HL-60 (cell line): ENCODE data around the gene OTOF.

Experiments
- DNase-seq, 2 experiments: peaks; one replicate each; pipeline ENCODE4 v3.0.0-alpha.2; 2010 to 2020; ENCODE audit warnings: low read depth in 1 of 2, low spot score in 1 of 2
- H3K27ac ChIP-seq: fragments of 250-450 bp; sonication (Bioruptor Pico); replicated peaks from 2 replicates; pipeline ENCODE4 v1.5.1; 2020; ENCODE audit warnings: mild to moderate bottlenecking, moderate library complexity
- H3K27me3 ChIP-seq: fragments of 250-450 bp; sonication (Bioruptor Pico); 2 replicates; pipeline ENCODE4 v1.5.1; 2021; ENCODE audit warnings: mild to moderate bottlenecking, moderate library complexity; ENCODE audit not compliant: insufficient read depth, poor library complexity, severe bottlenecking
- H3K4me3 ChIP-seq: replicated peaks from 2 replicates; pipeline ENCODE4 v1.5.1; 2011; ENCODE audit warnings: mild to moderate bottlenecking, control low read depth, low read length; ENCODE audit not compliant: insufficient read depth
- CTCF ChIP-seq: IDR thresholded peaks from one replicate; pipeline ENCODE4 v1.5.1; 2011; ENCODE audit warnings: low read length, control low read depth, inconsistent platforms; ENCODE audit not compliant: insufficient read depth
- GABPA ChIP-seq: IDR thresholded peaks from 2 replicates; pipeline ENCODE4 v1.6.1; 2012; ENCODE audit warnings: low read depth
- POLR2AphosphoS5 ChIP-seq: IDR thresholded peaks from 2 replicates; pipeline ENCODE4 v1.6.1; 2012; ENCODE audit warnings: low read depth
- SPI1 ChIP-seq: IDR thresholded peaks from 2 replicates; pipeline ENCODE4 v1.6.1; 2012; ENCODE audit warnings: low read depth, mild to moderate bottlenecking, borderline replicate concordance
- TF ChIP-seq, protein P1 (sequence below): IDR thresholded peaks from 2 replicates; pipeline ENCODE4 v1.6.1; 2012; ENCODE audit warnings: low read depth; ENCODE audit not compliant: insufficient replicate concordance

The OTOF gene

GRCh38 chr2:26477126-26477910 is 606 bp downstream of the OTOF start:
- DNase-seq, result no peak
- H3K4me3 ChIP-seq, result no peak overlapping the region
- H3K27me3 ChIP-seq, result peaks cover 3% of the 10 kb centered on the region
- no peak for TF ChIP-seq SPI1
- no peak for TF ChIP-seq CTCF
- TF ChIP-seq GABPA, result no peak
- TF ChIP-seq POLR2AphosphoS5, result no peak
- TF ChIP-seq, protein P1, sequence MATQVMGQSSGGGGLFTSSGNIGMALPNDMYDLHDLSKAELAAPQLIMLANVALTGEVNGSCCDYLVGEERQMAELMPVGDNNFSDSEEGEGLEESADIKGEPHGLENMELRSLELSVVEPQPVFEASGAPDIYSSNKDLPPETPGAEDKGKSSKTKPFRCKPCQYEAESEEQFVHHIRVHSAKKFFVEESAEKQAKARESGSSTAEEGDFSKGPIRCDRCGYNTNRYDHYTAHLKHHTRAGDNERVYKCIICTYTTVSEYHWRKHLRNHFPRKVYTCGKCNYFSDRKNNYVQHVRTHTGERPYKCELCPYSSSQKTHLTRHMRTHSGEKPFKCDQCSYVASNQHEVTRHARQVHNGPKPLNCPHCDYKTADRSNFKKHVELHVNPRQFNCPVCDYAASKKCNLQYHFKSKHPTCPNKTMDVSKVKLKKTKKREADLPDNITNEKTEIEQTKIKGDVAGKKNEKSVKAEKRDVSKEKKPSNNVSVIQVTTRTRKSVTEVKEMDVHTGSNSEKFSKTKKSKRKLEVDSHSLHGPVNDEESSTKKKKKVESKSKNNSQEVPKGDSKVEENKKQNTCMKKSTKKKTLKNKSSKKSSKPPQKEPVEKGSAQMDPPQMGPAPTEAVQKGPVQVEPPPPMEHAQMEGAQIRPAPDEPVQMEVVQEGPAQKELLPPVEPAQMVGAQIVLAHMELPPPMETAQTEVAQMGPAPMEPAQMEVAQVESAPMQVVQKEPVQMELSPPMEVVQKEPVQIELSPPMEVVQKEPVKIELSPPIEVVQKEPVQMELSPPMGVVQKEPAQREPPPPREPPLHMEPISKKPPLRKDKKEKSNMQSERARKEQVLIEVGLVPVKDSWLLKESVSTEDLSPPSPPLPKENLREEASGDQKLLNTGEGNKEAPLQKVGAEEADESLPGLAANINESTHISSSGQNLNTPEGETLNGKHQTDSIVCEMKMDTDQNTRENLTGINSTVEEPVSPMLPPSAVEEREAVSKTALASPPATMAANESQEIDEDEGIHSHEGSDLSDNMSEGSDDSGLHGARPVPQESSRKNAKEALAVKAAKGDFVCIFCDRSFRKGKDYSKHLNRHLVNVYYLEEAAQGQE, result no peak
- H3K27ac ChIP-seq, result no peak overlapping the region

GRCh38 chr2:26475832-26476501 is 2.0 kb downstream of the OTOF start:
- no peak overlapping the region for H3K4me3 ChIP-seq
- DNase-seq, result no peak
- H3K27me3 ChIP-seq, result peaks cover 3% of the 10 kb centered on the region
- TF ChIP-seq SPI1 (no peak), CTCF (no peak), POLR2AphosphoS5 (no peak), GABPA (no peak)
- TF ChIP-seq, protein P1, result no peak
- H3K27ac ChIP-seq, result no peak overlapping the region

- no peak overlapping the region for H3K4me3 ChIP-seq
- H3K27ac ChIP-seq, result no peak overlapping the region
- no peak for TF ChIP-seq POLR2AphosphoS5
- TF ChIP-seq, protein P1, result no peak
- TF ChIP-seq CTCF, result no peak
- no peak for TF ChIP-seq SPI1
- no peak for TF ChIP-seq GABPA
- peaks cover 3% of the 10 kb centered on the region for H3K27me3 ChIP-seq
- DNase-seq, result no peak
Observed at GRCh38 chr2:26475037-26475436, 2.9 kb downstream of the OTOF start.
